H1 (cell line): ENCODE measurements around the gene RNF220. TPM values are rescaled to one million over a fixed set of nuclear protein-coding genes. Genes with fewer than 3 reads are reported as not detected.

Experiments used
- BACH1 ChIP-seq: IDR thresholded peaks from 2 replicates; pipeline ENCODE4 v1.6.1; 2012; ENCODE audit warnings: low read length, improper control_type of control experiment
- PHF8 ChIP-seq: fragments of 200-600 bp; sonication (generic); conservative IDR thresholded peaks from 2 replicates; pipeline ENCODE4 v1.7.1; 2012; ENCODE audit warnings: low read depth, mild to moderate bottlenecking, inconsistent platforms, low read length, moderate library complexity
- SIN3A ChIP-seq, 2 experiments: IDR thresholded peaks in 1 of 2; conservative IDR thresholded peaks in 1 of 2; 2 replicates each; pipeline ENCODE4 v1.6.1; 2011 to 2012; ENCODE audit warnings: low read length in 2 of 2, improper control_type of control experiment in 1 of 2, low read depth in 1 of 2, mild to moderate bottlenecking in 1 of 2
- SP2 ChIP-seq: IDR thresholded peaks from 2 replicates; pipeline ENCODE4 v1.6.1; 2012; ENCODE audit warnings: mild to moderate bottlenecking, low read length, inconsistent platforms
- SRF ChIP-seq: IDR thresholded peaks from 2 replicates; pipeline ENCODE4 v1.6.1; 2011; ENCODE audit warnings: mild to moderate bottlenecking, low read depth, low read length, moderate library complexity
- TBP ChIP-seq: IDR thresholded peaks from 2 replicates; pipeline ENCODE4 v1.6.1; 2011; ENCODE audit warnings: low read depth, low read length, improper control_type of control experiment
- polyA plus RNA-seq, 7 experiments: library from polyadenylated mRNA; depleted of rRNA in 3 of 7; stranded (reverse) in 5 of 7; unstranded in 2 of 7; fragments of >200 nt in 5 of 7; fragments of 200-250 nt in 2 of 7; gene quantifications; 1 replicate in 5 of 7; 2 replicates in 1 of 7; 4 replicates in 1 of 7; pipeline versions ENCODE4 v1.2.1 to v1.2.3, GENCODE V29; 2011 to 2013; ENCODE audit warnings: missing spikeins in 2 of 7, mixed read lengths in 2 of 7
- total RNA-seq: library from RNA; stranded (reverse); fragmentation: NEBNext Ultra II Directional; extraction: Animal tissue kit (Norgen Biotek cat#: 25700); gene quantifications from 2 replicates; pipeline ENCODE4 v1.2.1, GENCODE V29; 2021

The RNF220 gene
- total and polyA plus RNA-seq, 2 of the 8 experiments (the other 6 are each of a cell fraction or from before 2014, with no cell fraction given): 123 to 160 TPM

GRCh38 chr1:44523593-44524591, 118.8 kb downstream of the RNF220 start (continued):
- TF ChIP-seq SP2 (no peak), SIN3A (conservative IDR thresholded peaks at IDR 0.05 in 1 of 2, IDR thresholded peaks at IDR 0.05 in 1 of 2; ENCODE audit: low read depth in 1 of 2, low read length in 2 of 2) (no peak), TBP (peak; percentile 46; the same call in 1 of the 2 replicates), BACH1 (no peak), PHF8 (no peak), SRF (no peak)
